MM.1S (cell line): Measurements from ENCODE around the gene ACCSL.

Source experiments
- EZH2phosphoT487 ChIP-seq: fragments of 300-600 bp; sonication (generic); IDR thresholded peaks from 2 replicates; pipeline ENCODE4 v1.6.1; 2018; ENCODE audit warnings: antibody characterized with exemption, low read length
- TF ChIP-seq, protein P1 (sequence below): fragments of 300-600 bp; sonication (generic); IDR thresholded peaks from 2 replicates; pipeline ENCODE4 v1.5.1; 2016; ENCODE audit warnings: antibody characterized with exemption, low read length, mixed read lengths

DNA sequence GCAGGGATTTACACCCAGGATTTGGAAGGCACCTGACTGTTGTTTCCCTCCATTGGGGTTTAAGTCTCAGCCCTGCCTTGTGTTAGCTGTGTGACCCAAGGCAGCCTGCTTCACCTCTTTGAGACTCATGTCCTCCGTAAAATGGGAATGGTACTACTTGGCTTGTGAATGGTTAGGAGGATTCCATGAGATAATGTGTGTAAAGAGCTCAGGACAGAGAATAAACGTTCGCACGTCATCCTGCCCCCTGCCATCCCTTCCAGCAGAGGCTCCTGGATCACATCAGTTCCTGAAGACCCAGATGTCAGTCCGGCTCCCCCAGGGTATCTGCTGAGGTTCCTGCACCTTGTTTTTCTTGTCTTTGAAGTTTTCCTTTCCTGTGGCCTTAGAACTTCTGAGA is 16.8 kb upstream of the ACCSL start:
- TF ChIP-seq EZH2phosphoT487, result no peak
- TF ChIP-seq, protein P1, sequence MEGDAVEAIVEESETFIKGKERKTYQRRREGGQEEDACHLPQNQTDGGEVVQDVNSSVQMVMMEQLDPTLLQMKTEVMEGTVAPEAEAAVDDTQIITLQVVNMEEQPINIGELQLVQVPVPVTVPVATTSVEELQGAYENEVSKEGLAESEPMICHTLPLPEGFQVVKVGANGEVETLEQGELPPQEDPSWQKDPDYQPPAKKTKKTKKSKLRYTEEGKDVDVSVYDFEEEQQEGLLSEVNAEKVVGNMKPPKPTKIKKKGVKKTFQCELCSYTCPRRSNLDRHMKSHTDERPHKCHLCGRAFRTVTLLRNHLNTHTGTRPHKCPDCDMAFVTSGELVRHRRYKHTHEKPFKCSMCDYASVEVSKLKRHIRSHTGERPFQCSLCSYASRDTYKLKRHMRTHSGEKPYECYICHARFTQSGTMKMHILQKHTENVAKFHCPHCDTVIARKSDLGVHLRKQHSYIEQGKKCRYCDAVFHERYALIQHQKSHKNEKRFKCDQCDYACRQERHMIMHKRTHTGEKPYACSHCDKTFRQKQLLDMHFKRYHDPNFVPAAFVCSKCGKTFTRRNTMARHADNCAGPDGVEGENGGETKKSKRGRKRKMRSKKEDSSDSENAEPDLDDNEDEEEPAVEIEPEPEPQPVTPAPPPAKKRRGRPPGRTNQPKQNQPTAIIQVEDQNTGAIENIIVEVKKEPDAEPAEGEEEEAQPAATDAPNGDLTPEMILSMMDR, result no peak
